DOHH2 (cell line): Measurements from ENCODE around the gene GBF1.

Experiments used
- EZH2phosphoT487 ChIP-seq: fragments of 200-600 bp; sonication (generic); IDR thresholded peaks from 2 replicates; pipeline ENCODE4 v1.6.1; 2017; ENCODE audit warnings: borderline replicate concordance, mild to moderate bottlenecking, antibody characterized with exemption, low read length, moderate library complexity, mixed read lengths
- TF ChIP-seq, protein P1 (sequence below): fragments of 200-600 bp; sonication (generic); IDR thresholded peaks from one replicate; pipeline ENCODE4 v1.5.1; 2014; ENCODE audit warnings: antibody characterized with exemption, mild to moderate bottlenecking, low read depth, low read length; ENCODE audit not compliant: poor library complexity, severe bottlenecking

DNA sequence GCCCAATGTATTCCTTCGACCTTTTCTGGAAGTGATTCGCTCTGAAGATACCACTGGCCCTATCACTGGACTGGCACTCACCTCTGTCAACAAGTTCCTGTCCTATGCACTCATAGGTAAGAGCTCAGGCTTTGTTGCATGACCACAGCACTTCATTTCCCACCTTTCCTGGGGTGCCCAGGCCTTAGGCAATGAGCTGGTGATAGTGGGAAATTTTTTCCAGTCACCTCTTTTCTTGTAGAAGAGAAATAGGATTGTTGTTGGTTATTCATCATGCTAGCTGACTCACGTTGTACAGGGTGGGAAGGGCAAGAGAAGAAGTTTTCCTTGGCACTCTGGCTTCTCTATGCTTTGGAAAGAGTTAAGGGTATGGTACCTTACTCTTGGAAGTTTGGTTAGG is 98.7 kb downstream of the GBF1 start:
- TF ChIP-seq, protein P1, sequence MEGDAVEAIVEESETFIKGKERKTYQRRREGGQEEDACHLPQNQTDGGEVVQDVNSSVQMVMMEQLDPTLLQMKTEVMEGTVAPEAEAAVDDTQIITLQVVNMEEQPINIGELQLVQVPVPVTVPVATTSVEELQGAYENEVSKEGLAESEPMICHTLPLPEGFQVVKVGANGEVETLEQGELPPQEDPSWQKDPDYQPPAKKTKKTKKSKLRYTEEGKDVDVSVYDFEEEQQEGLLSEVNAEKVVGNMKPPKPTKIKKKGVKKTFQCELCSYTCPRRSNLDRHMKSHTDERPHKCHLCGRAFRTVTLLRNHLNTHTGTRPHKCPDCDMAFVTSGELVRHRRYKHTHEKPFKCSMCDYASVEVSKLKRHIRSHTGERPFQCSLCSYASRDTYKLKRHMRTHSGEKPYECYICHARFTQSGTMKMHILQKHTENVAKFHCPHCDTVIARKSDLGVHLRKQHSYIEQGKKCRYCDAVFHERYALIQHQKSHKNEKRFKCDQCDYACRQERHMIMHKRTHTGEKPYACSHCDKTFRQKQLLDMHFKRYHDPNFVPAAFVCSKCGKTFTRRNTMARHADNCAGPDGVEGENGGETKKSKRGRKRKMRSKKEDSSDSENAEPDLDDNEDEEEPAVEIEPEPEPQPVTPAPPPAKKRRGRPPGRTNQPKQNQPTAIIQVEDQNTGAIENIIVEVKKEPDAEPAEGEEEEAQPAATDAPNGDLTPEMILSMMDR: no peak
- TF ChIP-seq EZH2phosphoT487: no peak
